ENCODE data around the gene CHMP6. TPM values are rescaled to one million over a fixed set of nuclear protein-coding genes. Genes with fewer than 3 reads are reported as not detected.

CHMP6 gene
- total RNA-seq, 1 experiment from 2014 or later = 15.0 TPM

GRCh38 chr17:80950466-80951120 lies 41.0 kb upstream of the CHMP6 start (continued):
- TF ChIP-seq IRF1 (CRISPR knock-in tag; IDR thresholded peaks at IDR 0.05) = no peak
- no peak for TF ChIP-seq RORB (CRISPR knock-in tag; IDR thresholded peaks at IDR 0.05)

- Mint-ChIP-seq H3K4me3 (no peak overlapping the region), H3K27ac (no peak overlapping the region), H3K4me1 (no peaks in the 10 kb centered on the region), H3K9me3 (peaks cover 10% of the 10 kb centered on the region), H3K36me3 (peaks cover 8% of the 10 kb centered on the region), H3K27me3 (ENCODE audit: low read depth) (no peaks in the 10 kb centered on the region)
- ChIA-PET CTCF (no interaction called here), POLR2A (interaction anchor here (0.6 kb wide), 1 partner anchor 35 kb away, joined by 5 read pairs; no protein-coding TSS in a partner anchor)
- peak; percentile 8 for DNase-seq (ENCODE audit: low spot score)
- no peak for TF ChIP-seq PRDM15 (CRISPR knock-in tag; IDR thresholded peaks at IDR 0.05)
- TF ChIP-seq RELA (CRISPR knock-in tag; IDR thresholded peaks at IDR 0.05; ENCODE audit: borderline replicate concordance) = no peak
- no peak for TF ChIP-seq NFYB (CRISPR knock-in tag; conservative IDR thresholded peaks at IDR 0.05; ENCODE audit: low read depth)
- no peak for TF ChIP-seq MYBL2 (CRISPR knock-in tag; IDR thresholded peaks at IDR 0.05)
- no peak for ATAC-seq
These were observed 40.2 kb upstream of the CHMP6 start for GRCh38 chr17:80951121-80952090.

- no peak for TF ChIP-seq CREM (CRISPR knock-in tag; IDR thresholded peaks at IDR 0.05)
- TF ChIP-seq, protein P1, sequence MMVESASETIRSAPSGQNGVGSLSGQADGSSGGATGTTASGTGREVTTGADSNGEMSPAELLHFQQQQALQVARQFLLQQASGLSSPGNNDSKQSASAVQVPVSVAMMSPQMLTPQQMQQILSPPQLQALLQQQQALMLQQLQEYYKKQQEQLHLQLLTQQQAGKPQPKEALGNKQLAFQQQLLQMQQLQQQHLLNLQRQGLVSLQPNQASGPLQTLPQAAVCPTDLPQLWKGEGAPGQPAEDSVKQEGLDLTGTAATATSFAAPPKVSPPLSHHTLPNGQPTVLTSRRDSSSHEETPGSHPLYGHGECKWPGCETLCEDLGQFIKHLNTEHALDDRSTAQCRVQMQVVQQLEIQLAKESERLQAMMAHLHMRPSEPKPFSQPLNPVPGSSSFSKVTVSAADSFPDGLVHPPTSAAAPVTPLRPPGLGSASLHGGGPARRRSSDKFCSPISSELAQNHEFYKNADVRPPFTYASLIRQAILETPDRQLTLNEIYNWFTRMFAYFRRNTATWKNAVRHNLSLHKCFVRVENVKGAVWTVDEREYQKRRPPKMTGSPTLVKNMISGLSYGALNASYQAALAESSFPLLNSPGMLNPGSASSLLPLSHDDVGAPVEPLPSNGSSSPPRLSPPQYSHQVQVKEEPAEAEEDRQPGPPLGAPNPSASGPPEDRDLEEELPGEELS (CRISPR knock-in tag; IDR thresholded peaks at IDR 0.05) = no peak
- TF ChIP-seq ETV6 (CRISPR knock-in tag; IDR thresholded peaks at IDR 0.05) = no peak
- no peak for TF ChIP-seq JAZF1 (CRISPR knock-in tag; IDR thresholded peaks at IDR 0.05)
- TF ChIP-seq RELA (CRISPR knock-in tag; IDR thresholded peaks at IDR 0.05; ENCODE audit: borderline replicate concordance) = no peak
- no peak for TF ChIP-seq HMGA2 (CRISPR knock-in tag; IDR thresholded peaks at IDR 0.05)
- no peak for TF ChIP-seq NFE2L1 (CRISPR knock-in tag; IDR thresholded peaks at IDR 0.05)
- TF ChIP-seq ELF4 (CRISPR knock-in tag; IDR thresholded peaks at IDR 0.05; ENCODE audit: low read depth) = no peak
- ATAC-seq (no peak), DNase-seq (ENCODE audit: low spot score) (peak; percentile 6)
- Mint-ChIP-seq H3K9me3 (peaks cover 6% of the 10 kb centered on the region; the same call in 1 of the 2 replicates), H3K27me3 (ENCODE audit: low read depth) (no peaks in the 10 kb centered on the region), H3K27ac (no peak overlapping the region), H3K36me3 (no peaks in the 10 kb centered on the region; the same call in 1 of the 2 replicates), H3K4me1 (no peaks in the 10 kb centered on the region), H3K4me3 (no peak overlapping the region)
- POLR2A ChIA-PET = no interaction called here
- CTCF ChIA-PET = no interaction called here
These were observed 39.4 kb upstream of the CHMP6 start for GRCh38 chr17:80952291-80952690.

Measured in WTC11 (cell line).